Esophagus squamous epithelium (tissue), 4 donors: ENCODE results near the gene SMYD3.

Source experiments
- CTCF ChIP-seq, 6 experiments: fragments of 450-650 bp in 4 of 6; fragments of 200-600 bp in 2 of 6; sonication (generic) in 2 of 6; IDR thresholded peaks; one replicate each; pipeline ENCODE4 v1.5.1; 2016 to 2019; ENCODE audit warnings: antibody characterized with exemption in 6 of 6, mild to moderate bottlenecking in 4 of 6, moderate library complexity in 4 of 6
- POLR2A ChIP-seq, 4 donors: fragments of 450-650 bp; IDR thresholded peaks; one replicate each; pipeline ENCODE4 v1.6.1; 2017; ENCODE audit warnings: antibody characterized with exemption in 4 of 4, mild to moderate bottlenecking in 4 of 4, moderate library complexity in 3 of 4

GRCh38 chr1:246139745-246140182, 367.3 kb downstream of the SMYD3 start:
- TF ChIP-seq POLR2A (IDR thresholded peaks at IDR 0.05) = no peak
- TF ChIP-seq CTCF (IDR thresholded peaks at IDR 0.05) = no peak
